Neuronal stem cell (in vitro differentiated cells): Measurements from ENCODE around the gene YAE1.
A peak's percentile ranks its signal among the peaks of the same experiment; 100 is the strongest.

ENCODE experiments used
- DNase-seq: peaks from one replicate; pipeline ENCODE4 v3.0.0-alpha.2; 2013; ENCODE audit warnings: low spot score
- H2AFZ ChIP-seq: one replicate; pipeline ENCODE4 v1.6.1; 2013; ENCODE audit warnings: mild to moderate bottlenecking, low read length, inconsistent platforms
- H2AK5ac ChIP-seq: 2 replicates; pipeline ENCODE4 v1.6.1; 2013; ENCODE audit warnings: low read depth, mild to moderate bottlenecking, inconsistent platforms, low read length, moderate library complexity, mixed read lengths
- H2BK120ac ChIP-seq: 2 replicates; pipeline ENCODE4 v1.6.1; 2013; ENCODE audit warnings: low read depth, mild to moderate bottlenecking, inconsistent platforms, low read length, moderate library complexity, mixed read lengths
- H2BK12ac ChIP-seq: one replicate; pipeline ENCODE4 v1.6.1; 2013; ENCODE audit warnings: low read length, inconsistent platforms
- H2BK15ac ChIP-seq: 2 replicates; pipeline ENCODE4 v1.6.1; 2013; ENCODE audit warnings: mild to moderate bottlenecking, low read length, inconsistent platforms, mixed read lengths
- H2BK5ac ChIP-seq: one replicate; pipeline ENCODE4 v1.6.1; 2013; ENCODE audit warnings: inconsistent platforms, mild to moderate bottlenecking, low read length, moderate library complexity
- H3K14ac ChIP-seq: one replicate; pipeline ENCODE4 v1.6.1; 2013; ENCODE audit warnings: low read length, inconsistent platforms
- H3K18ac ChIP-seq: 2 replicates; pipeline ENCODE4 v1.6.1; 2013; ENCODE audit warnings: low read length, inconsistent platforms
- H3K23ac ChIP-seq: 2 replicates; pipeline ENCODE4 v1.6.1; 2013; ENCODE audit warnings: low read depth, mild to moderate bottlenecking, mixed read lengths, low read length, inconsistent platforms; ENCODE audit not compliant: poor library complexity
- H3K27ac ChIP-seq: replicated peaks from 3 replicates; pipeline ENCODE4 v1.5.1; 2013; ENCODE audit warnings: low read length, inconsistent platforms
- H3K27me3 ChIP-seq, 3 experiments: 2 replicates each; pipeline ENCODE4 v1.6.1; 2013; ENCODE audit warnings: low read length in 3 of 3, mild to moderate bottlenecking in 2 of 3, inconsistent platforms in 1 of 3, low read depth in 1 of 3, mixed read lengths in 1 of 3, moderate library complexity in 1 of 3; ENCODE audit not compliant: control insufficient read depth in 3 of 3, insufficient read depth in 3 of 3
- H3K36me3 ChIP-seq, 2 donors: replicated peaks in 1 of 2; 2 replicates each; pipeline ENCODE4 v1.6.1; 2013; ENCODE audit warnings: low read length in 2 of 2; ENCODE audit not compliant: control insufficient read depth in 2 of 2, insufficient read depth in 2 of 2
- H3K4ac ChIP-seq: 2 replicates; pipeline ENCODE4 v1.6.1; 2013; ENCODE audit warnings: inconsistent platforms, mild to moderate bottlenecking, low read length, moderate library complexity
- H3K4me1 ChIP-seq, 2 donors: 1 replicate in 1 of 2; 2 replicates in 1 of 2; pipeline ENCODE4 v1.6.1; 2013; ENCODE audit warnings: low read length in 2 of 2, low read depth in 1 of 2; ENCODE audit not compliant: control insufficient read depth in 2 of 2, insufficient read depth in 1 of 2
- H3K4me2 ChIP-seq: one replicate; pipeline ENCODE4 v1.6.1; 2013; ENCODE audit warnings: mild to moderate bottlenecking, low read length, inconsistent platforms; ENCODE audit not compliant: insufficient read depth, poor library complexity, severe bottlenecking
- H3K4me3 ChIP-seq, 2 donors: 2 replicates each; pipeline ENCODE4 v1.5.1; 2013; ENCODE audit warnings: low read length in 2 of 2, mild to moderate bottlenecking in 2 of 2, inconsistent platforms in 1 of 2, moderate library complexity in 1 of 2
- H3K79me1 ChIP-seq: one replicate; pipeline ENCODE4 v1.6.1; 2013; ENCODE audit warnings: low read depth, mild to moderate bottlenecking, inconsistent platforms, low read length, moderate library complexity
- H3K9ac ChIP-seq: one replicate; pipeline ENCODE4 v1.6.1; 2013; ENCODE audit warnings: mild to moderate bottlenecking, low read depth, low read length, inconsistent platforms; ENCODE audit not compliant: poor library complexity
- H3K9me3 ChIP-seq, 2 donors: replicated peaks in 1 of 2; 2 replicates each; pipeline versions ENCODE3 to v1.6.1; 2013; ENCODE audit warnings: low read length in 2 of 2, mild to moderate bottlenecking in 2 of 2, inconsistent platforms in 1 of 2, low read depth in 1 of 2, mixed read lengths in 1 of 2, moderate library complexity in 1 of 2; ENCODE audit not compliant: control insufficient read depth in 2 of 2, insufficient read depth in 1 of 2
- H4K8ac ChIP-seq: one replicate; pipeline ENCODE4 v1.6.1; 2013; ENCODE audit warnings: low read depth, mild to moderate bottlenecking, inconsistent platforms, low read length, moderate library complexity
- H4K91ac ChIP-seq: one replicate; pipeline ENCODE4 v1.6.1; 2013; ENCODE audit warnings: low read length, low read depth, mild to moderate bottlenecking, inconsistent platforms; ENCODE audit not compliant: poor library complexity
- WGBS, 2 donors: extraction: QIAGEN DNeasy Blood & Tissue Kit; methylation state at CpG; one replicate each; pipeline ENCODE4 v1.1.7; 2013; ENCODE audit warnings: missing lambda C conversion rate in 2 of 2, mixed read lengths in 1 of 2; ENCODE audit not compliant: insufficient read length in 2 of 2, insufficient replicate concordance in 1 of 2; ENCODE audit errors: extremely low coverage in 2 of 2; 5-methylcytosine and 5-hydroxymethylcytosine counted together

YAE1 gene

GRCh38 chr7:39565538-39565937 is 666 bp upstream of the YAE1 start:
- no peak overlapping the region for H4K8ac ChIP-seq
- H3K27me3 ChIP-seq = no peaks in the 10 kb centered on the region
- no peak overlapping the region for H2BK5ac ChIP-seq
- peak overlapping the region; percentile 92 for H2AFZ ChIP-seq
- H3K9ac ChIP-seq = no peak overlapping the region
- no CpG with 5 or more reads among the region's 4 CpGs for whole genome bisulfite sequencing, 2 donors
- no peak overlapping the region for H3K18ac ChIP-seq
- H3K79me1 ChIP-seq = no peaks in the 10 kb centered on the region
- DNase-seq = no peak
- H3K23ac ChIP-seq = no peak overlapping the region
- H3K4me2 ChIP-seq = peak overlapping the region; percentile 56
- H3K36me3 ChIP-seq = peaks cover 0 to 18% of the 10 kb centered on the region in 2 donors
- no peaks in the 10 kb centered on the region for H3K9me3 ChIP-seq
- H3K4ac ChIP-seq = no peak overlapping the region
- no peak overlapping the region for H4K91ac ChIP-seq
- no peak overlapping the region for H2AK5ac ChIP-seq
- H3K4me3 ChIP-seq = peak overlapping the region; percentile 87 to 98
- H2BK12ac ChIP-seq = no peak overlapping the region
- H2BK15ac ChIP-seq = no peak overlapping the region
- H3K27ac ChIP-seq = no peak overlapping the region
- H3K14ac ChIP-seq = no peak overlapping the region
- H3K4me1 ChIP-seq = peaks cover 2 to 5% of the 10 kb centered on the region in 2 donors
- no peak overlapping the region for H2BK120ac ChIP-seq

GRCh38 chr7:39567294-39567693 is 1.1 kb downstream of the YAE1 start:
- Histone ChIP-seq H2BK12ac (no peak overlapping the region), H3K4me1 (peaks cover 0 to 3% of the 10 kb centered on the region in 2 donors), H3K14ac (no peak overlapping the region), H3K27me3 (no peaks in the 10 kb centered on the region), H3K36me3 (peaks cover 0 to 35% of the 10 kb centered on the region in 2 donors), H3K79me1 (no peaks in the 10 kb centered on the region), H3K9me3 (no peaks in the 10 kb centered on the region), H3K23ac (no peak overlapping the region), H2AK5ac (no peak overlapping the region), H3K4ac (no peak overlapping the region), H3K27ac (no peak overlapping the region), H3K18ac (no peak overlapping the region), H3K4me3 (peak overlapping the region; percentile 34 to 87), H3K4me2 (peak overlapping the region; percentile 58), H2BK15ac (no peak overlapping the region), H4K8ac (no peak overlapping the region), H2AFZ (no peak overlapping the region), H4K91ac (no peak overlapping the region), H2BK120ac (no peak overlapping the region), H3K9ac (no peak overlapping the region), H2BK5ac (no peak overlapping the region)
- WGBS, 2 donors = no CpG with 5 or more reads among the region's 2 CpGs
- DNase-seq = no peak

- H3K23ac ChIP-seq = no peak overlapping the region
- H2BK120ac ChIP-seq = no peak overlapping the region
- WGBS, 2 donors = no CpG with 5 or more reads among the region's 2 CpGs
- no peak overlapping the region for H3K27ac ChIP-seq
- no peak overlapping the region for H2BK12ac ChIP-seq
- H3K27me3 ChIP-seq = no peaks in the 10 kb centered on the region
- no peak overlapping the region for H3K4me3 ChIP-seq
- H3K36me3 ChIP-seq = peaks cover 8 to 81% of the 10 kb centered on the region in 2 donors
- H3K9ac ChIP-seq = no peak overlapping the region
- no peak overlapping the region for H2AK5ac ChIP-seq
- no peak overlapping the region for H3K14ac ChIP-seq
- H4K8ac ChIP-seq = no peak overlapping the region
- DNase-seq = no peak
- H2AFZ ChIP-seq = no peak overlapping the region
- no peak overlapping the region for H2BK15ac ChIP-seq
- no peak overlapping the region for H2BK5ac ChIP-seq
- peaks cover 3 to 9% of the 10 kb centered on the region in 2 donors for H3K9me3 ChIP-seq
- no peaks in the 10 kb centered on the region for H3K79me1 ChIP-seq
- no peaks in the 10 kb centered on the region for H3K4me1 ChIP-seq
- H4K91ac ChIP-seq = no peak overlapping the region
- no peak overlapping the region for H3K4me2 ChIP-seq
- H3K4ac ChIP-seq = no peak overlapping the region
- H3K18ac ChIP-seq = no peak overlapping the region
Measured at GRCh38 chr7:39574673-39575349, 8.6 kb downstream of the YAE1 start.

- no peak overlapping the region for H3K18ac ChIP-seq
- H2BK12ac ChIP-seq = no peak overlapping the region
- no peak overlapping the region for H2BK5ac ChIP-seq
- no CpG with 5 or more reads among the region's 27 CpGs for WGBS, 2 donors
- no peak overlapping the region for H2AK5ac ChIP-seq
- peak overlapping the region; percentile 12 for H3K9ac ChIP-seq
- H2BK120ac ChIP-seq = no peak overlapping the region
- H3K4ac ChIP-seq = no peak overlapping the region
- no peak overlapping the region for H3K14ac ChIP-seq
- H2BK15ac ChIP-seq = no peak overlapping the region
- H3K79me1 ChIP-seq = no peaks in the 10 kb centered on the region
- H3K4me1 ChIP-seq = no peaks in the 10 kb centered on the region
- no peak overlapping the region for H3K27ac ChIP-seq
- H3K4me3 ChIP-seq = no peak overlapping the region
- DNase-seq = no peak
- H3K27me3 ChIP-seq = no peaks in the 10 kb centered on the region
- peaks cover 8 to 56% of the 10 kb centered on the region in 2 donors for H3K36me3 ChIP-seq
- H3K4me2 ChIP-seq = no peak overlapping the region
- H3K9me3 ChIP-seq = peaks cover 3 to 9% of the 10 kb centered on the region in 2 donors
- no peak overlapping the region for H4K8ac ChIP-seq
- H3K23ac ChIP-seq = no peak overlapping the region
- no peak overlapping the region for H4K91ac ChIP-seq
- H2AFZ ChIP-seq = no peak overlapping the region
Measured at GRCh38 chr7:39577229-39577874, 11.1 kb downstream of the YAE1 start.
